NCI-H510A (cell line): ENCODE data around the gene IPO9.
"Not testable (repeated sequence)": the region's sequence is repeated elsewhere in the genome, so short reads cannot be mapped to it uniquely, and the experiment has no call there.

Experiments used
- DNase-seq: peaks from one replicate; lab custom pipeline; 2025; lab: John Stamatoyannopoulos, UW

Gene IPO9

GRCh38 chr1:201848230-201848629 is 19.3 kb downstream of the IPO9 start:
- no peak for DNase-seq

GRCh38 chr1:201849372-201850052 is 20.6 kb downstream of the IPO9 start:
- DNase-seq = no peak

- no peak for DNase-seq
These were observed 21.1 kb downstream of the IPO9 start for GRCh38 chr1:201850053-201850397.

GRCh38 chr1:201851949-201852348 is 23.0 kb downstream of the IPO9 start:
- no peak for DNase-seq

GRCh38 chr1:201856722-201857121 is 27.8 kb downstream of the IPO9 start:
- not testable (repeated sequence) for DNase-seq

GRCh38 chr1:201859424-201859823 is 30.5 kb downstream of the IPO9 start:
- DNase-seq = no peak

- DNase-seq = no peak
These were observed 32.5 kb downstream of the IPO9 start for GRCh38 chr1:201861448-201861847.

- DNase-seq = no peak
These were observed 41.4 kb downstream of the IPO9 start for GRCh38 chr1:201870397-201870796.

GRCh38 chr1:201874672-201875071 is 45.7 kb downstream of the IPO9 start:
- DNase-seq = no peak

- no peak for DNase-seq
These were observed 47.3 kb downstream of the IPO9 start for GRCh38 chr1:201876148-201876818.

GRCh38 chr1:201877877-201878401 is 49.0 kb downstream of the IPO9 start:
- no peak for DNase-seq

GRCh38 chr1:201880928-201881571 is 52.1 kb downstream of the IPO9 start:
- no peak for DNase-seq

GRCh38 chr1:201881617-201882016 is 52.7 kb downstream of the IPO9 start:
- DNase-seq = no peak

GRCh38 chr1:201882665-201883132 is 53.7 kb downstream of the IPO9 start:
- no peak for DNase-seq

GRCh38 chr1:201883266-201883665 is 54.3 kb downstream of the IPO9 start:
- no peak for DNase-seq

GRCh38 chr1:201883786-201884185 is 54.8 kb downstream of the IPO9 start:
- DNase-seq = no peak

- no peak for DNase-seq
These were observed 55.5 kb downstream of the IPO9 start for GRCh38 chr1:201884425-201884824.

GRCh38 chr1:201885531-201886075 is 56.6 kb downstream of the IPO9 start:
- no peak for DNase-seq

GRCh38 chr1:201886103-201886885 is 57.3 kb downstream of the IPO9 start:
- DNase-seq = no peak

- DNase-seq = no peak
These were observed 58.3 kb downstream of the IPO9 start for GRCh38 chr1:201887116-201887866.
